GM19455 (cell line): ENCODE results near the gene UBE3C.

Experiments used
- ATAC-seq: cut with Tn5 transposase; IDR thresholded peaks from one replicate; pipeline ENCODE4 v1.9.1; 2021; ENCODE audit not compliant: unreplicated experiment

UBE3C gene

DNA sequence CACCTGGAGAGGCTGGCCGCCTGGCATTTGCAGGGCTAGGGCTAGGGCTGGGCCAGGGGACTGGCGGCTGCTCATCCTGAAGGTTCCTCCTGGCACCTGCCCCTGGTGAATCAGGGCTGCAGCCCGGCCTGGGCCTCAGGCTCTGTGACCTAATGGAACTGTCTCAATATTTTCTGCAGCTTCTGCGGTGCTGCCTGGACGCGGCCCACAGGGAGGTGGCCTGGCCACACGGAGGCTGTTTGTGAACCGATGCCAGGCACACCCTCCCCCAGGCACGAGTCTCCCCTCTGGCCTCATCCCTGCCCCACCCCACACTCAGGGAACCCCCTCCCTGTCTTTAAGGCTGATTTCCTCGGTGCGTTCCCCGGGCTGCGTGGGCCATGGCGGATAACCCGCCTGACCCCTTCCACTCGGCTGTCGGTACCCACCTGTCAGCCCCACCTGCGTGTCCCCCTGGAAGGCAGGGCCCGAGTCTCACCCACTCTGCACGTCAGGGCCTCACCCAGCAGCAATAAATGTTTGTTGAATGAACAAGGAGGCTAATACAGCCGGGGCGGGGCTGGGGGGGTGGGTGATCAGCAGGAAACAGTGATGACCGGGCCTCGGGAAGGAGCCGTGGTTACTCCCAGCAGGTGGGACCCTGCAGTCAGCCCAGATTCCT, 143.5 kb downstream of the UBE3C start:
- no peak for ATAC-seq

DNA sequence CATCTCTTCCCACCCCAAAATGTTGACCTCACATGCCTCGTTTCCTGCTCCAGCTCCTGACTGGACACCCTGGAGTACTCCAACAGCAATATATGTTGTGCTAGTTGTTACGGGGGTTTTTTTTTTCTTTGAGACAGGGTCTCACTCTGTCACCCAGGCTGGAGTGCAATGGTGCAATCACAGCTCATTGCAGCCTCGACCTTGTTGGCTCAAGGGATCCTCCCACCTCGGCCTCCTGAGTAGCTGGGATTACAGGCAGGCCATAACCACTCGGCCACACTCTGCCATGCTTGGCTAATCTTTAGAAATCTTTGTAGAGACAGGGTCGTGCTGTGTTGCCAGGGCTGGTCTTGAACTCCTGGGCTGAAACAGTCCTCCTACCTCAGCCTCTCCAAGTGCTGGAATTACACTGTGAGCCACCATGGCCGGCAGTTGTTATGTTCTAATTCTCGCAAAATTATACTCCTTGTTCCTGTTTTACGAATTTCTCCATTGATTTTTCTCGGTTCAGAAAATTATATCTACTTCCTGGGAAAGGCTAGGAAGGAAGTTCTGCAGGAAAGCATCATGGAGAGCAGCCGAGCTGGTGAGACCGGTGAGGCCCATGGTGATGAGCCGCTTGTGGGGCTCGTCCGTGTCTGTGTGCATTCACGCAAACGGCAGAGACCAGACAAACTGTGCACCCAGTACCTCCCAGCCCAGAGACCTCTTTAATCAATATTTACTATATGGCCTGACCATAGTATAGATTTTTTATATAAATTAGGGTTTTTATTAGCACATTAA, 145.7 kb downstream of the UBE3C start:
- no peak for ATAC-seq

DNA sequence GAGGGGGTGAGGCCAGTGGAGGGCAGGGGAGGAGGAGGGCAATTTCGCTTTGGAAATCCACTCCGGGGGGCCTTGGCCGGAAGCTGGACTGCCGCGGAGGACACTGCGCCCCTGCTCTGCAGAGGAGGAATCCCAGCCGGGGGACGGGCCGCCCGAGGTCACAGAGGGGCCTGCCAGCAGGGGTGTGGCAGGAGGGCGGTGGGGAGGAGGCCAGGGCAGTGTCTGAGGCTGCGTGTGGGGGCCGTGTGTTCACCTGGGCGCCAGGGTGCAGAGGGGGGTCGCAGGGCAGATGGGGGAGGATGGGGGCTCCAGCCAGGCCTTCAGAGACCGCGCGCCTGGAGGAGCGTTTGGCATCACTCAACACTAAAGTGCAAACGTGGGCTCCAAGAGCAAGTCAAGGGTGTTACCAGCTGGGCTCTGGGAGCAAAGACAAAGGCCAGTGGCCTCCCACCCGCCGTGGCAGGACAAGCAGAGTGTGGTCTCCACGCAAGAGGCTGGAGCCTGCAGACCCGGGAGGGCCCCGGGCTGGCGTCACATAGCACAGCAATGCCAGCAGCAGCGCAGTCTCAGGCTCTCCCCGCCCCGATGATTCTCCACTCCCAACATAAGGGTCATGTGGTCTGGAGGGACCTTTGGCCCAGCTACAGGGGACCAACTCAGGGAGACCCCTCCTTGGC, 152.8 kb downstream of the UBE3C start:
- ATAC-seq: no peak

- no peak for ATAC-seq
Measured at GRCh38 chr7:157292258-157292657, 153.5 kb downstream of the UBE3C start.

GRCh38 chr7:157292770-157293412, 154.2 kb downstream of the UBE3C start:
- ATAC-seq: no peak

DNA sequence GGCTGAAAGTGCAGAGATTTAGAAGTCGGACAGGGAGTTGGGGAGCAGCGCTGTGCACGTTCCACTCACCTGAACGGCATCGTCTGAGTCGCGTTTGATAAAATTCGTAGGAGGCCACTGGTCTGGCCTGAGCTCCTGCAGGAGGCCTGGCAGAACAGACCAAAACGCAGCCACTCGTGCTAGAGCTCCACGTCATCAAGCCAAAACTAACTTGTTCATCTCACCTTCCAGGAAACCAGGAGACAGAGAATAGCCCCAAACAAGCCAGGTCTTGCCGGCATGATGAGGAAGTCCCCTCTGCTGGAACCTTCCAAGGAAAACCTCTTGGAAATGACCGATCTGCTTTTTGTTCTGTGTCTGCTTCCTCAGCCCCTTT, 154.7 kb downstream of the UBE3C start:
- no peak for ATAC-seq

DNA sequence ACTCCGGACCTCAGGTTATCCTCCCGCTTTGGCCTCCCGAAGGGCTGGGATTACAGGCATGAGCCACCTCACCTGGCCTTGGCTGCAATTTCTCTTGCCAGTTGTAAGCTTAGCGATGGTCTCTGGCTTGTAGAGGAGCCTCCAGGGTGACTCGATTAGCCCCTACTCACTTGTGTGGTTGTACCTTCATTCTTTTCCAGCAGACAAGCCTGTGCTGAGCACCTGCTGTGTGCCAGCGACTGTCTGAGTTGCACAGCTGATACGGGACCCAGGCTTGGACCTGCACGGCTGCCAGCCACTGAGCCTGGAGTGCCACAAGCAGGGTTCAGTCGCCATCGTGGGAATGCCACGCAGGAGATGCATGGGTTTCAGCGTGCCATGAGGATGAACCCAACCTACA, 156.0 kb downstream of the UBE3C start:
- ATAC-seq: no peak

GRCh38 chr7:157295338-157295737, 156.6 kb downstream of the UBE3C start:
- no peak for ATAC-seq

DNA sequence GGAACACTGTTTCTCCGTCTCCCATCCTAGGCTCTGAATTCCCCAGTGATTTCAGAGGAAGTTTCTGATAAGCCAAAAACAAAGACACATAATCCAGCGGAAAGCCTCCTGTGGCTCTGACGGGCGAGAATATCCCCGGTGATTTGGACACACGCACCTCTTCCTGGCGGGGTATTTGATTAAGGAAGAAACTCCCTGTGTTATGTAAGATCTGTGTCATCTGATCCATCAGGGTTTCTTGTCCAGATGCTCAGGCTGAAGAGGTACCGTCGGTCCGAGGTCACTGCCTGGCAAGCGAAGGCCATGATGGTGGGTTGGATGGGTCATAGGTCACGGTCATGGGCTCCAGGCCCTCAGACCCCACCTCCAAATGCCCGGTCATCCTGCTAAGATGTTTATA, 158.5 kb downstream of the UBE3C start:
- no peak for ATAC-seq

DNA sequence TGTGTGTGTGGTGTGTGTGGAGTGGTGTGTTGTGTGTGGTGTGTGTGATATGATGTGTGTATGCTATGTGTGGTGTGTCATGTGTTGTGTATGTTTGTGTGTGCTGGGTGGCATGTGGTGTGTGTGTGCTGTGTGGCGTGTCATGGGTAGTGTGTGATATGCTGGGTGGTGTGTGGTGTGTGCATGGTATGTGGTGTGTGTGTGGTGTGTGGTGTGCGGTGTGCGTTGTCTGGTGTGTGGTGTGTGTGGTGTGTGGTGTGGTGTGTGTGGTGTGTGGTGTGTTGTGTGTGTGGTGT, 160.5 kb downstream of the UBE3C start:
- ATAC-seq: no peak

GRCh38 chr7:157299613-157300368, 161.1 kb downstream of the UBE3C start:
- ATAC-seq: no peak

DNA sequence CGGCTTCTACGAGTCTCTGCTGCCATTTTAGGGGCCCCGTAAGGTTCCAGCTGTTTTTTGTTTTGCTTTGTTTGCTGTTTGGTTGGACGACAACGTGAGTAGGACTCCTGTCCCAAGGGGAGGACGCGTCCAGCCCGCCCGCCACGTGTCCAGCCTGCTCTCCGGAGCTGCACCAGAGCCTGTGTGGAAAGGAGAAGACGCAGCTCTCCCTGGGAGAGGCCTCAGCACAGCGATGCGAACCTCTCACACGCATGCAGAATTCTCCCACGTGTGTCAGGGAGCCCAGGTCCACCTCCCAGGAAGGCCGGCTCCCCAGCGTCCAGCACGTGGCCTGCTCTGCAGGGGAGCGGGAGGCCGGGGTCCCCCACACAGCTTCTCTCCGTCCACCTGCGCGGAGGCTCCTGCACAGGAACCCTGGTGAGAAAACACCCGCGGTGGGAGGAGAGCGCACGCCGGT, 161.7 kb downstream of the UBE3C start:
- no peak for ATAC-seq

DNA sequence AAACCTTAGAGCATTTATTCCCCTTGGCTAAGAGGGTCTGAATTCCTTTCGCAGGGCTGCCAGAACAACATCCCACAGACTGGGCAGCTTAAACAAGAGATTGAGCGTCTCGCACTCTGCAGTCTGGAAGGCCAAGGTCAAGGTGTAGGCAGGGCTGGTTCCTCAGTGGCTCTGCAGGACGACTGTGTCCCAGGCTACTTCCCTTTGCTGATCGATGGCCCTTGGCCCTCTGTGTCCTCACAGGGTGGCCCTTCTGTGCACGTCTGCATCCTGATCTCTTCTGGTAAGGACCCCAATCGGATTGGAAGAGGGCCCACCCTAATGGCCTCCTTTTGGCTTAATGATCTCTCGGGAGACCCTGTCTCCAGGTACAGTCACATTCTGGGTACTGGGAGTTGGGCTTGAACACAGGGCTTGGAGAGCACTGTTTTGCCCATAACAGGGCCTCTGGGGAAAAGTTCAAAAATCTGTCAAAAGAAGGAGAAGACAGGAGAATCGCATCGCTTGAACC, 162.9 kb downstream of the UBE3C start:
- ATAC-seq: no peak

DNA sequence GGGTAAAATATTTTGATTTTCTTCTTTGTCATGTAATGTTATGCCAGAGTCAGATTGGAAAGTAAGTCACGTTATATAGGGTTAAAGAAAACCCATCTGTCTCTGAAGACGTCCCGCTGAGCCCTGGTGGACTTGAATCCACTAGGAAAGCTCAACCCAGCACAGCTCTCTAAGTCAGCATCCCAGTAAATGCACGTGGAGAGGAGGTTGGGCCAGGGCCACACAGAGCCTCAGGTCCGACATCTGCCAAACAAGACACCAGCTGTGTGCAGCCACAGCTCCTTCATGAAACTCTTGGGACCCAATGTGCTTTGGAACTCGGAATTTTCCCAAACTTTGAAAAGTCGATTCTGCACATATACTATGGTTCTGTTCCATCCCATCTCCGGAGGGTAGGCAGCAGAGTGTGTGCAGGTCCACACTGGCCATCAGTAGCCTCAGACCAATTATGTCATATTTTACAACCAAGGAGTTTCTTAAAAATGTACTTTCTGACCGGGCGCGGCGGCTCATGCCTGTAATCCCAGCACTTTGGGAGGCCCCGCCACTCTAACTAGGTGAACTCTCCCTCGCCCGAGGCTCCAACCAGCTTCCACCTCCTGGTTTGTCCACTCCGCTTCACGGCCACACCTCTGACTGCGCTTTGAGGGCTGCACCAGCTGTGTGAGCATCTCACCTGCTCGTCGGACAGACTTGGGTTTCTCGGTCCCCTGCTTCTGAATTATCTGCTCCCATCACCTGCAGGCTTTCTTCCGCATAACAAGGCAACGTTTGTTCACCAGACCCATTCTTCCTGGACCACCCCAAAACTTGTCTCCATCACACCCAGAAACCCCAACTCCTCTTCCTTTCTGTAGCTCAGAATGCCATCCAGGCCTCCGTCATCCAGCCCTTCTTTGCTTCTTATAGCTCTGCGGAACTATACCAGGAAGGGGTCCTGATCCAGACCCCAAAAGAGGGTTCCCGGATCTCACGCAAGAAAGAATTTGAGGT, 168.4 kb downstream of the UBE3C start:
- ATAC-seq: no peak

DNA sequence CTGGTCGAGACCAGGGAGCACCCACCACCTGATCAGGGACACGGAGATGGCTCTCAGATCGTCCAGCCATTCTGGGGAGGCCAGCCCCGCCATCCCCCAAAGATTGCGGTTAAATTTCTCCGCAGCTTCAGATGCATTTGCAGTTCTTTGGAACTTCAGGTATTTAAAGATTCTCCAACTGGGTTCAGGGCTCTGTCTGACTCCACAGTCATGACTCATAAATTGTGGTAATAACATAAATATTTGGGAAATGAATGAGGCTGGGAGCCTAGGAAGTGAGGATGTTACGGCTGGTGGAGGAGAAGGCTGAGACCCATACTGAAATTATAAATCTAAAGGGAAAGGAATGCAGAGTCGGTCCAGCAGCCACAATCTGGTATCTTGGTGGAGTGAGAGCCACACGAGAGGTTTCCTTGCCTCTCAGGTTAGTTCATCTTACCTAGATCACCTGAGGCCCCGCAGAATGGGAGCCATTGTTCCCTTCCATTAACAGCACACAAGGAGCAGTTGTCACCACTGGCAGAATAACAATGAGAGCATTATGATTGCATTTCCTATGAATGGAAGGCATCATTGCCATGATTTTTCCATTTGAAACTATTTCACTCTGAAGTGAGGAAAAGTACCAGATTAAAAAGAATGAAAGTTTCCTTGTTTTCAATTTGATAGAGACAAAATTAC, 171.4 kb downstream of the UBE3C start:
- ATAC-seq: no peak

DNA sequence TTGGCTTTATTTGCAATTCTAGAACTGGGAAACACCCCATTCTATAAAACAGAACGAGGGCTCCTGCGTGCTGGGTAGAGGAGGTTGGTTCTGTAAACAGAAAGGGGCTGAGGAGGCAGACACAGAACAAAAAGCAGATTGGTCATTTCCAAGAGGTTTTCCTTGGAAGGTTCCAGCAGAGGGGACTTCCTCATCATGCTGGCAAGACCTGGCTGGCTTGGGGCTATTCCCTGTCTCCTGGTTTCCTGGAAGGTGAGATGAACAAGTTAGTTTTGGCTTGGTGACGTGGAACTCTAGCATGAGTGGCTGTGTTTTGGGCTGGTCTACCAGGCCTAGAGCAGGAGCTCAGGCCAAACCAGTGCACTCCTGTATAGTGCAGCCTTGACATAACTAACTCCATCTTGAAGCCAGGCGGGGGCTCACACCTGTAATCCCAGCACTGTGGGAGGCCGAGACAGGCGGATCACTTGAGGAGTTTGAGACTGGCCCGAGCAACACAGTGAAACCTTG, 172.0 kb downstream of the UBE3C start:
- ATAC-seq: no peak

DNA sequence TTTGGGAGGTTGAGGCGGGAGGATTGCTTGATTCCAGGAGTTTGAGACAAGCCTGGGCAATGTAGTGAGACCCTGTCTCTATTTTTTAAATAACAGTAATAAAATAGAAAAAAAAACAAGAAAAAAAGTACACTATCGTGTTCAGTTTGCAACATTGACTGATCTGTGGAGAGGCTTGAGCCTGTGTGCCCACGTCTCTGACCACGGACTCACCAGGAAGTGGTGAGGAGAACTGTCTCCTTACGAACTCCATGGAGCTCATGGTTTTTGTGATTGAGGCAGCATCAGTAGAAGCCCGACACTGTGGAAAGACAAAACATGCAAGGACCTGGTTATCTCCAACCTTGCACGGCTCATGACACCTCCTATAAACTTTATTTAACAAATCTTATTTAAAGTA, 174.2 kb downstream of the UBE3C start:
- no peak for ATAC-seq

DNA sequence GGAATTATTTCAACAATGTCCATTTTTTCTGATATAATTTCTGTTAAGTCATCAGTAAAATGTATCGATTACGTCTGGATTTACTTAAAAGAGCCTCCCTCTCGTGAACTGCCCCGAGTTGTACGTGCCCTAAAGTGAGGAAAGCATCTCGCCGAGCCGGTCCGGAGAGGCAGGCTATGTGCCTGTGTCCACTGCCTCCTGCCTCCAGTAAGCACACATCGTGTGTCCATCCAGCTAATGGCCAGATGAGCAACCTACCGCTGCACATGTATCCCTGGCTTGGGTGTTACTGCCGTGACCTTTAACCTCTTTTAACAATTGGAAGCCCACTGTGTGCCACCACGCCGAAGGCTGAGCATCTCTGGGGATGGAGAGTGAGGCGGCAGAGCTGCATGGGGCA, 174.9 kb downstream of the UBE3C start:
- no peak for ATAC-seq
